Right ventricle myocardium inferior (tissue), 1 donor: Measurements from ENCODE around the gene SLC5A12. TPM values are rescaled to one million over a fixed set of nuclear protein-coding genes. Genes with fewer than 3 reads are reported as not detected.

ENCODE experiments used
- ATAC-seq: fragments of 200-7000 bp; cut with Tn5 transposase; one replicate; pipeline ENCODE4 v1.9.1; 2020; ENCODE audit warnings: mild to moderate bottlenecking, moderate library complexity
- DNase-seq: peaks from one replicate; pipeline ENCODE4 v3.0.0; 2021; ENCODE audit errors: missing footprints
- intact Hi-C: fragments of 100-400 bp; cut with DNase I; formaldehyde crosslinking; loops from one replicate; pipeline ENCODE4 v1.11.0; 2022
- long read RNA-seq: library from polyadenylated mRNA; unstranded; transcript quantifications from one replicate; pipeline ENCODE4 v2.0.0, GENCODE V29; 2021
- total RNA-seq: library from RNA; stranded (reverse); fragmentation: NEBNext Ultra II Directional; extraction: Animal tissue kit (Norgen Biotek cat#: 25700); gene quantifications from one replicate; pipeline ENCODE4 v1.2.1, GENCODE V29; 2021
- donor health status: DM: no; HTN: yes; CAD: no; lungs with severe emphysema.

The SLC5A12 gene
- not detected for total RNA-seq
- long read RNA-seq: 0 reads

GRCh38 chr11:26721948-26722475 lies at the start of gene SLC5A12:
Gene SLC5A12, minus strand, starts transcription at chr11:26722060. Its CDS starts 346 bp downstream, at chr11:26721714.
- intact Hi-C loops: no loop called here
- no peak for ATAC-seq
- DNase-seq: no peak

DNA sequence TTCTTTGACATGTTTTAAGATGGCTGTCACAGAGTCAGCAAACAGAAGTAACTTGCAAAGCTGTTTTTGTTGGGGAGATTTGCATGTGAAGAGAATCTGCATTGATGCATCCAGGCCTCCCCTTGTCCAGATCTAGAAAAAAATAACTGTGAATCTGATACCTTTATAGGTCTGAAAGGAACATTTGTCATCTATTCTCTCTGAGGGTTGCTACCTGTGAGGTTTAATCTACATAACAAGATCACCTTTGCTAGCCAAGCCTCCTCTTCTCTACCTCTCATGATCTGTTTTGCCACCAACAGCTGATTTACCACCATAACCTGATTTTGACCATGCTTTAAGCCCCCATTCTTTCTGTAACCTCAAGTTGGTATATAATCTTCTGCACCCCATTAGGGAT lies 47.2 kb upstream of the SLC5A12 start:
- DNase-seq: no peak
- intact Hi-C loops: no loop called here
- no peak for ATAC-seq

DNA sequence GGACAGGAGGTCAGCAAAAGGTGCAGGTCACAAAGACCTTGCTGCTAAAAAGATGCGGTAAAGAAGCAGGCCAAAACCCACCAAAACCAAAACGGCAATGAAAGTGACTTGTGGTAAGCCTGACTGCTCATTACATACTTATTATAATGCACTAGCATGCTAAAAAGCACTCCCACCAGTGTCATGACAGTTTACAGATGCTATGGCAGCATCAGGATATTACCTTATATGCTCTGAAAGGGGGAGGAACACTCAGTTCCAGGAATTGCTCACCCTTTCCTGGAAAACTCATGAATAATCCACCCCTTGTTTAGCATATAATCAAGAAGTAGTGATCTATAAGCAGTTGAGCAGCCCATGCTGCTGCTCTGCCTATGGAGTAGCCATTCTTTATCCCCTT lies 45.2 kb upstream of the SLC5A12 start:
- intact Hi-C loops: no loop called here
- ATAC-seq: no peak
- no peak for DNase-seq

- no peak for ATAC-seq
- no peak for DNase-seq
- intact Hi-C loops: no loop called here
Observed at GRCh38 chr11:26765323-26765722, 43.5 kb upstream of the SLC5A12 start.

GRCh38 chr11:26764825-26765224 lies 43.0 kb upstream of the SLC5A12 start:
- DNase-seq (no peak), ATAC-seq (no peak)
- intact Hi-C loops: no loop called here

DNA sequence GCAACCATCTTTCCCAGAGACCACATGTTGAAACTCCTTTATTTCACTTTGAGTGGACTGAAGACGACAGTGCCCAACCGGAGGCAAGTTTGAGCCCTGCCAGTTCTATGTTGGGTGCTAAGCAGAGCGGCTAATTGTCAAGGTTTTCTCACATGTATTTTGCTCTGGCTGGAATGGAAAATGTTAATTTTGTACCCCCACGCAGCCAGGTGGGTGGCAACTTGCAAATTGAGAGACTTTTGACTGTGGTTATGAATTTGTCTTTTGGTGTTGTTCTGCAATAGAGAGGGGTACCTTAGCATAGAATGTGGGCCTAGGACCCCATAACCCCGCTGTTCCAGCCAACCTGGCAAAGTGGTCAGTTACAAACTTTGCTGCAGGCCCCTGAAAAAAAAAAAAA lies 42.5 kb upstream of the SLC5A12 start:
- DNase-seq: no peak
- intact Hi-C loops: no loop called here
- ATAC-seq: no peak

GRCh38 chr11:26762089-26762488 lies 40.2 kb upstream of the SLC5A12 start:
- intact Hi-C loops: no loop called here
- ATAC-seq: no peak

DNA sequence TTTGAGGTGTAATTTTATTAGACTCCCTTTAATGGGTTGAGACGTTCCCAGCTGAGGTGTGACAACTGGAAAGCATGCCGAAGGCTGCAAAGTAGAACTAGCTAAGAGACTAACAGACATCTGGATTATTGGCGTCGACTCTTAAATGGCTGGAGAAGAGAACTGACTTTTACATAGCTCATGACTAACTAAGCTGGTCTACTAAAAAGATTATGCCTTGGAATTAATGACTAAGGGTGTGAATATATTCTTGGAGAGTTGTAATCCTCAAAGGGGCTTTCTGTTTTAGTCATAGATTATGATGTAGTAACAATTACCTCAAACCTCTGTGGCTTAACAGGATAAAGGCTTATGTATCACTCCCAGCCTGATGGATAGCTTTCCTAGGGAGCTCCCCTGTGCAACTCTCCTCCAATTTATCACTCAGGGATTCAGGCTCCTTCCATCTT lies 39.5 kb upstream of the SLC5A12 start:
- intact Hi-C loops: no loop called here
- ATAC-seq: peak; percentile 48

More at GRCh38 chr11:26762089-26762488, 40.2 kb upstream of the SLC5A12 start:
- no peak for DNase-seq

DNA sequence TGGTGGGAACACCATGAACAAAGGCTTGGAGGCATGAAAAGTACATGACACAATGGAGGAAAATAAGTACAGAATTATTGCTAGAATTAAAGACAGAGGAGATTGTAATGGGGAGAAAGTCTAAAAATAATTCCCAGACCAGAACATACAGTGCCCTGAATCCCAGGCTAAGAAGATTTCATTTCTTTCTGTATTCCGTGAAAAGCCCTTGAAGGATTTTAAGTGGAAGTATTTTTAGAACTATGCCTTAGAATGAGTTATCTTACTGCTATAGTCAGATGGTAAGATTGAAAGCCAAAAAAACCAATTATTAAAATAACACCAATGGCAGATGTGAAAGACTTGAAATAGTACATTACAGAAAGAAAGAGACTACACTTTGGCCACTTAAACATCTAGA lies 36.1 kb upstream of the SLC5A12 start:
- intact Hi-C loops: loop anchor here (10.0 kb wide), 1 partner anchor 237 kb away; the partner anchor contains the start of gene FIBIN
- ATAC-seq: no peak
- DNase-seq: no peak

More for the DNA sequence above, 39.5 kb upstream of the SLC5A12 start:
- DNase-seq: no peak

DNA sequence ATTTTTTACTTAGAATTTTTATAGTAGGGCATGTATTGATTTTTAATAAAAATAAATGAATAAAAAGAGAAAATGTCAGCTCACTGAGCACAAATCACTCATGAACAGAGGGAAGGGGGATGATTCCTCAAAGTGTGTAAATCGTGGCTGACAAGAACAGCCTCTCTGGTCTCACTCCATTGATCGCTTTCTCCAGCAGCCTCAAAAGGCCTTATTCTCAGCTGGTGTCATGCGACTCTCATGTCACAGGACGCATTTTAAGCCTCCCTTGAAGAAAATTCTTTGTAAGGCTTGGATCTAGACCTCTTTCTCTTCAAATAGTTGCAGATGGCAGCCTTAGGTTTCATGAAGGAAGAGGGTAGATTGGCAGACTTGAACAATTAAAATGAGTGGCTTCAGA lies 33.9 kb upstream of the SLC5A12 start:
- ATAC-seq (no peak), DNase-seq (no peak)
- intact Hi-C loops: loop anchor here (10.0 kb wide), 1 partner anchor 239 kb away; the partner anchor contains the start of gene FIBIN

GRCh38 chr11:26753723-26754504 lies 32.1 kb upstream of the SLC5A12 start:
- intact Hi-C loops: loop anchor here (1.0 to 10.0 kb wide), 2 partner anchors 241 to 404 kb away; partner anchors contain the start of gene FIBIN
- DNase-seq: no peak
- ATAC-seq: peak; percentile 90

DNA sequence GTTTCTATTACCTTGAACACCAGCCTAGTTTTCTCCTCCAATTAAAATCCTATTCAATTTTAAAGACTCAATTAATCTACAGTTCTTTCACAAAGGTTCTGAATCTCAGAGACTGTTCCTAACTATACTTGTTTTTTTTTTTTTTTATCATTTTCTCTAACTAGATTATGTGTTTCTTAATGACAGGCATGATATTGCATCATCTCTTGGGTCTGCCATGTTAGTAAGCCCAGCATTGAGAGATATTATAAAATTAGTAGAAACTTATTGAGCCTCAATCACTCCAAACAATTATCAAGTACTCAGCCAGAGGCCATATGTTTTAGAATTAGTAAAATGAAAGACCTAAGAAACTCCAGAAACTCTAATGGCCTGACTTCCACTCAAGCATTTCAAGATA lies 28.1 kb upstream of the SLC5A12 start:
- ATAC-seq (no peak), DNase-seq (no peak)
- intact Hi-C loops: loop anchor here (10.0 kb wide), 1 partner anchor 245 kb away; the partner anchor contains the start of gene FIBIN

GRCh38 chr11:26743622-26744021 lies 21.8 kb upstream of the SLC5A12 start:
- intact Hi-C loops: no loop called here
- DNase-seq (no peak), ATAC-seq (no peak)

DNA sequence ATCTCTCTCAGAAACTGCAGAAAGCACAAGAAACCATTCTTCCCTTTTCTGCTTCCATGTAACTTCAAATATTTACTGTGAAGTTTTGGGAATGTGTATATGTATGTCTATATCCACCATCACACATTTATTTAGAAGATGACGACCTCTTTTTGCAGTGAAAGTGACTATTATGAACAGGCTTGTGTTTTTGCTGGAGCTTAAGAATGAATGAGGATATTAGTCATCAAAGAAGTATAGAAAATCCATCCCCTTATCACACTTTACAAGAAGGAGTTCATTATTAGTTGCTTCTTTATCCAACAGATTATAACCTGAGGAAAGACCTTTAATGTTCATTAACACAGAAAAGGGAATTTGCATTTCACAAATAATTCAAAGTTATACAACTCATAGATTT lies 21.1 kb upstream of the SLC5A12 start:
- no peak for DNase-seq
- intact Hi-C loops: no loop called here

GRCh38 chr11:26741036-26741435 lies 19.2 kb upstream of the SLC5A12 start:
- DNase-seq: no peak
- intact Hi-C loops: no loop called here
- ATAC-seq: no peak

More for the DNA sequence above, 21.1 kb upstream of the SLC5A12 start:
- ATAC-seq: no peak

DNA sequence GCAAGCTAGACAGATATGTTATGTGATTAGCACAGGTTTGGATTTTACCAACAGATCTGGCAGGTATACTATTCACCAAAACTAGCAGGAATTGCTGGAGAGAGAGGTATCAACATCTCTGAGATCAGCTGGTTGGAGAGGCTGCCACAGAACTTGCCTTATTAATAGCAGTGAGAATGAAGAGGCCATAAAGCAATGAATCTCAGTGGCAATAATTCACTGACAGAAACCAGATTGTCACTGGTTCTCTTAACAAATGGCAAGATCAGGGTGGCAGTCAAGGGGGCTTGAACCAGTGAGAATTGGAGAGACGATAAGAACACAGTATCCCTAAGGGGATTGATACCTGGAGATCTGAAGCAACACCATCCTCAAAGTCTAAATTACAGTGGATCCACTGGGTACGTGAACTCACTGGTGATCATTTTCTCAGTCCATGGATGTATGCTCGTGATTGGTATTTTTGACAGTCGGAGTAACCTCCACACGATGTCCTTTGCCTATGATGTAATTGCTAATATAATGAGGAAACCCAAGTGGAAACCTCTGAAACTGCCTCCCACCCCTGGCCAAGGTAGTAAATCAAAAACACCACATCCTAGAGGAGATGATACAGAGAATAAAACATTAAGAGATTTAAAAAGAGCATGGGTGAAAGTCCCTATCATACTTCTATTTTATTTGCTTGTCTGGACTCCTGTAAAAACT lies 17.7 kb upstream of the SLC5A12 start:
- intact Hi-C loops: no loop called here
- ATAC-seq (no peak), DNase-seq (no peak)

- no peak for ATAC-seq
- intact Hi-C loops: no loop called here
- DNase-seq: no peak
Observed at GRCh38 chr11:26734691-26735090, 12.8 kb upstream of the SLC5A12 start.

- ATAC-seq (no peak), DNase-seq (no peak)
- intact Hi-C loops: no loop called here
Observed at GRCh38 chr11:26731084-26731456, 9.2 kb upstream of the SLC5A12 start.

- no peak for ATAC-seq
- no peak for DNase-seq
- intact Hi-C loops: no loop called here
Observed at GRCh38 chr11:26730414-26731083, 8.7 kb upstream of the SLC5A12 start.
